Measurements from ENCODE around the gene PLEKHA3. TPM values are rescaled to one million over a fixed set of nuclear protein-coding genes. Genes with fewer than 3 reads are reported as not detected.

Gene PLEKHA3
- total and polyA plus RNA-seq, 2 of the 4 experiments (the other 2 are of a cell fraction), result 3.9 to 5.5 TPM

- ChIA-PET CTCF (no interaction called here), POLR2A (ENCODE audit: unreplicated experiment) (no interaction called here)
- Histone ChIP-seq H3K56ac (ENCODE audit: extremely low read depth, insufficient read depth, low read length) (no peak overlapping the region), H3K79me1 (ENCODE audit: low read depth in 1 of 2, low read length in 2 of 2) (peaks cover 0 to 3% of the 10 kb centered on the region in 2 experiments; a peak in 2 of 4 replicates), H3K14ac (replicated peaks; ENCODE audit: low read depth, low read length) (no peak overlapping the region), H3K9me3 (ENCODE audit: control insufficient read depth, insufficient read depth, low read length) (no peaks in the 10 kb centered on the region), H3K27ac (ENCODE audit: insufficient read depth, low read length) (no peak overlapping the region), H3K23ac (ENCODE audit: low read depth, low read length) (no peak overlapping the region), H3K4me1 (ENCODE audit: control insufficient read depth, insufficient read depth, low read length) (no peaks in the 10 kb centered on the region), H4K5ac (ENCODE audit: low read depth, low read length) (no peak overlapping the region), H3K18ac (ENCODE audit: low read depth, low read length) (no peak overlapping the region), H3K4me2 (ENCODE audit: low read depth, low read length) (no peak overlapping the region), H3K36me3 (ENCODE audit: control insufficient read depth, insufficient read depth, low read length) (peaks cover 12% of the 10 kb centered on the region), H2BK120ac (ENCODE audit: low read depth, low read length) (no peak overlapping the region), H4K20me1 (ENCODE audit: insufficient read depth, low read length) (no peaks in the 10 kb centered on the region), H4K8ac (ENCODE audit: low read depth in 2 of 2, low read length in 2 of 2) (no peak overlapping the region), H4K91ac (ENCODE audit: insufficient read depth, low read depth, low read length) (no peak overlapping the region), H2BK20ac (ENCODE audit: low read depth, low read length) (no peak overlapping the region), H3K4me3 (ENCODE audit: insufficient read depth, low read depth, low read length) (no peak overlapping the region), H3K9ac (ENCODE audit: low read depth, low read length) (no peak overlapping the region), H2AK9ac (replicated peaks; ENCODE audit: low read depth, low read length, poor library complexity) (no peak overlapping the region), H3K27me3 (ENCODE audit: control insufficient read depth, insufficient read depth, low read length) (no peaks in the 10 kb centered on the region), H2AFZ (replicated peaks; ENCODE audit: low read length, poor library complexity) (no peak overlapping the region), H3K9me1 (ENCODE audit: insufficient read depth, low read length) (peaks cover 3% of the 10 kb centered on the region; the same call in 1 of the 2 replicates), H2AK5ac (ENCODE audit: low read depth, low read length) (no peak overlapping the region), H3K4ac (ENCODE audit: low read depth, low read length) (no peak overlapping the region), H2BK15ac (ENCODE audit: low read depth, low read length) (no peak overlapping the region), H2BK5ac (ENCODE audit: low read depth, low read length, poor library complexity, severe bottlenecking) (no peak overlapping the region)
- ATAC-seq (ENCODE audit: low read depth) (no peak), DNase-seq (no peak)
- BruUV-seq (replicated peaks), result no TSS peak
- intact Hi-C loops (cut with micrococcal nuclease), result no loop called here
- in situ Hi-C loops (cut with MboI; ENCODE audit: low sequenced_read_pairs), result no loop called here
- dilution Hi-C loops (cut with HindIII; ENCODE audit: low sequenced_read_pairs, unreplicated experiment), result no loop called here
- TF ChIP-seq MXI1 (IDR thresholded peaks at IDR 0.05; ENCODE audit: borderline replicate concordance, low read depth, low read length) (no peak), CTCF (conservative IDR thresholded peaks at IDR 0.05; ENCODE audit: low read depth, low read length) (no peak), USF2 (IDR thresholded peaks at IDR 0.05; ENCODE audit: low read depth, low read length) (no peak), MAZ (IDR thresholded peaks at IDR 0.05; ENCODE audit: borderline replicate concordance, low read depth, low read length) (no peak), MAFK (IDR thresholded peaks at IDR 0.05; ENCODE audit: low read depth, low read length) (no peak)
- no CpG with 5 or more reads among the region's 5 CpGs for WGBS, 2 experiments (ENCODE audit: extremely low coverage in 2 of 2, insufficient read length in 1 of 2)
Observed at GRCh38 chr2:178542569-178542968, 62.3 kb downstream of the PLEKHA3 start.
